Right lobe of liver (tissue), 6 donors: ENCODE measurements around the gene BBS1. TPM values are rescaled to one million over a fixed set of nuclear protein-coding genes. Genes with fewer than 3 reads are reported as not detected.
A peak's percentile ranks its signal among the peaks of the same experiment; 100 is the strongest.
"Not testable (repeated sequence)": the region's sequence is repeated elsewhere in the genome, so short reads cannot be mapped to it uniquely, and the experiment has no call there.

Experiments used
- ATAC-seq, 4 donors: fragments of 200-7000 bp; cut with Tn5 transposase; one replicate each; pipeline ENCODE4 v1.9.1; 2020; ENCODE audit warnings: mild to moderate bottlenecking in 4 of 4, moderate library complexity in 4 of 4
- DNase-seq, 3 donors: peaks; one replicate each; pipeline ENCODE4 v3.0.0-alpha.2; 2020
- H3K27ac ChIP-seq, 3 donors: fragments of 200-600 bp; one replicate each; pipeline ENCODE4 v1.8.0; 2022
- H3K27me3 ChIP-seq, 2 donors: fragments of 200-600 bp; one replicate each; pipeline ENCODE4 v1.8.0; 2022
- H3K36me3 ChIP-seq, 4 donors: fragments of 200-600 bp; sonication (generic) in 1 of 4; one replicate each; pipeline versions ENCODE4 v1.5.1 to v1.8.0; 2017 to 2022; ENCODE audit warnings: control low read depth in 1 of 4
- H3K4me1 ChIP-seq, 4 donors: fragments of 200-600 bp; sonication (generic) in 1 of 4; one replicate each; pipeline versions ENCODE4 v1.5.1 to v1.8.0; 2017 to 2022; ENCODE audit warnings: control low read depth in 1 of 4
- H3K4me3 ChIP-seq, 3 donors: fragments of 200-600 bp; one replicate each; pipeline ENCODE4 v1.8.0; 2022
- H3K9me3 ChIP-seq, 4 donors: fragments of 200-600 bp; sonication (generic) in 1 of 4; one replicate each; pipeline versions ENCODE4 v1.5.1 to v1.8.0; 2017 to 2022; ENCODE audit warnings: control low read depth in 1 of 4
- CTCF ChIP-seq, 4 donors: fragments of 200-600 bp in 3 of 4; fragments of 450-650 bp in 1 of 4; IDR thresholded peaks; one replicate each; pipeline versions ENCODE4 v1.5.1 to v1.8.0; 2016 to 2022; ENCODE audit warnings: antibody characterized with exemption in 4 of 4, mild to moderate bottlenecking in 2 of 4
- POLR2A ChIP-seq: fragments of 450-650 bp; IDR thresholded peaks from one replicate; pipeline ENCODE4 v1.6.1; 2017; ENCODE audit warnings: antibody characterized with exemption, mild to moderate bottlenecking
- WGBS: methylation state at CpG from one replicate; pipeline ENCODE4 v1.1.6; 2018; ENCODE audit warnings: low coverage, low lambda C conversion rate; ENCODE audit not compliant: insufficient coverage; ENCODE audit errors: missing lambda C conversion rate; 5-methylcytosine and 5-hydroxymethylcytosine counted together
- intact Hi-C, 2 donors: fragments of 100-400 bp; cut with DNase I; formaldehyde crosslinking; loops; one replicate each; pipeline versions ENCODE4 v1.11.2 to v1.14.1; 2022
- long read RNA-seq: library from polyadenylated mRNA; unstranded; transcript quantifications from one replicate; pipeline ENCODE4 v2.0.0, GENCODE V29; 2019
- total RNA-seq, 6 experiments: library from RNA; depleted of rRNA in 2 of 6; stranded (reverse); fragments of >200 nt in 2 of 6; fragmentation: NEBNext Ultra II Directional in 3 of 6; extraction: Animal tissue kit (Norgen Biotek cat#: 25700) in 3 of 6; gene quantifications; one replicate each; pipeline versions ENCODE4 v1.1.0 to v1.2.4, GENCODE V29; 2016 to 2023
- donor health status: DM: no; HTN: yes; CAD: no.
- donor health status: DM: no; HTN: no; CAD: no.
- donor health status: DM: no; HTN: no; CAD: no.
- donor health status: DM: no; HTN: yes; CAD: no.
- donor health status: DM: no; HTN: yes; CAD: no.

The BBS1 gene
- 10 to 100 TPM in 4 of 6 experiments, 1 to 10 TPM in 2; 6.2 to 18.1 (median 11.2) TPM for total RNA-seq
- long read RNA-seq, partial matches to known transcripts, result 0 of 1 reads
- long read RNA-seq, other reads (novel, unspliced or antisense), result 0 of 1 reads

GRCh38 chr11:66510271-66510989, at the start of gene BBS1:
TSS of gene BBS1 (plus strand) at chr11:66510635. CDS start at chr11:66510660, 25 bp downstream.
- H3K9me3 ChIP-seq, result no peaks in the 10 kb centered on the region
- ATAC-seq (peak; percentile 97 to 100 (median 99)), DNase-seq (peak; percentile 86 to 87 (median 87))
- intact Hi-C loops, result no loop called here
- H3K4me1 ChIP-seq, result peaks cover 0 to 9% (median 0%) of the 10 kb centered on the region in 4 donors
- H3K27ac ChIP-seq, result no peak within 1 kb of the TSS
- no peaks in the 10 kb centered on the region for H3K27me3 ChIP-seq
- peak within 1 kb of the TSS; percentile 72 to 93 (median 74) for H3K4me3 ChIP-seq
- 2% methylated on average over 11 of the region's 31 CpGs for WGBS
- peaks cover 0 to under 1% (median 0%) of the 10 kb centered on the region in 4 donors for H3K36me3 ChIP-seq
- no peak for TF ChIP-seq CTCF (IDR thresholded peaks at IDR 0.05)

GRCh38 chr11:66462010-66462409, 48.4 kb upstream of the BBS1 start:
- Histone ChIP-seq H3K27me3 (no peaks in the 10 kb centered on the region), H3K36me3 (no peaks in the 10 kb centered on the region), H3K4me1 (no peaks in the 10 kb centered on the region), H3K9me3 (no peaks in the 10 kb centered on the region), H3K4me3 (no peak overlapping the region), H3K27ac (no peak overlapping the region)
- no peak for ATAC-seq
- DNase-seq, result no peak
- TF ChIP-seq POLR2A (no peak), CTCF (IDR thresholded peaks at IDR 0.05) (no peak)
- intact Hi-C loops, result no loop called here

GRCh38 chr11:66462911-66463310, 47.5 kb upstream of the BBS1 start:
- TF ChIP-seq CTCF (IDR thresholded peaks at IDR 0.05) (no peak), POLR2A (no peak)
- WGBS, result 72% methylated on average over 2 of the region's 3 CpGs
- peaks cover 0 to 7% (median 0%) of the 10 kb centered on the region in 4 donors for H3K4me1 ChIP-seq
- H3K4me3 ChIP-seq, result no peak overlapping the region
- no peaks in the 10 kb centered on the region for H3K36me3 ChIP-seq
- no peak for ATAC-seq
- no peak for DNase-seq
- no peaks in the 10 kb centered on the region for H3K9me3 ChIP-seq
- no peaks in the 10 kb centered on the region for H3K27me3 ChIP-seq
- intact Hi-C loops, result no loop called here
- no peak overlapping the region for H3K27ac ChIP-seq

- ATAC-seq, H3K27me3 ChIP-seq, H3K4me1 ChIP-seq, H3K27ac ChIP-seq, DNase-seq, intact Hi-C loops, H3K36me3 ChIP-seq, H3K9me3 ChIP-seq, H3K4me3 ChIP-seq: not testable (repeated sequence)
- 85% methylated on average over 4 of the region's 5 CpGs for WGBS
Observed at GRCh38 chr11:66464116-66464515, 46.3 kb upstream of the BBS1 start.

GRCh38 chr11:66464916-66465315, 45.5 kb upstream of the BBS1 start:
- no CpG with 5 or more reads among the region's 1 CpG for WGBS
- H3K27me3 ChIP-seq, result no peaks in the 10 kb centered on the region
- no peaks in the 10 kb centered on the region for H3K36me3 ChIP-seq
- DNase-seq, result no peak
- intact Hi-C loops, result no loop called here
- TF ChIP-seq CTCF (IDR thresholded peaks at IDR 0.05) (no peak), POLR2A (no peak)
- no peak overlapping the region for H3K4me3 ChIP-seq
- H3K27ac ChIP-seq, result no peak overlapping the region
- H3K4me1 ChIP-seq, result peaks cover 0 to 8% (median 0%) of the 10 kb centered on the region in 4 donors
- no peak for ATAC-seq
- no peaks in the 10 kb centered on the region for H3K9me3 ChIP-seq
